Kidney (tissue), 14 donors: ENCODE data around the gene BCL2L13. TPM values are rescaled to one million over a fixed set of nuclear protein-coding genes. Genes with fewer than 3 reads are reported as not detected.
"Not testable (repeated sequence)": the region's sequence is repeated elsewhere in the genome, so short reads cannot be mapped to it uniquely, and the experiment has no call there.

Experiments
- DNase-seq, 5 donors: peaks; one replicate each; pipeline ENCODE4 v3.0.0-alpha.2; 2013 to 2020
- FAIRE-seq: peaks from 2 replicates; lab custom pipeline; 2012; peaks lifted over from hg19 to GRCh38; lab: Jason Lieb, UNC
- H3K27ac ChIP-seq, 2 donors: one replicate each; pipeline ENCODE4 v1.7.0; 2013; ENCODE audit warnings: low read depth in 2 of 2, low read length in 2 of 2, inconsistent platforms in 1 of 2
- H3K27me3 ChIP-seq: one replicate; pipeline ENCODE4 v1.7.1; 2013; ENCODE audit warnings: low read length, inconsistent platforms; ENCODE audit not compliant: control insufficient read depth, insufficient read depth
- H3K36me3 ChIP-seq, 3 donors: one replicate each; pipeline versions ENCODE4 v1.7.0 to v1.7.1; 2013; ENCODE audit warnings: low read length in 3 of 3, control low read depth in 1 of 3, inconsistent platforms in 1 of 3; ENCODE audit not compliant: insufficient read depth in 3 of 3, control insufficient read depth in 2 of 3
- H3K4me1 ChIP-seq, 3 donors: one replicate each; pipeline versions ENCODE4 v1.7.0 to v1.7.1; 2013; ENCODE audit warnings: low read length in 3 of 3, inconsistent platforms in 1 of 3, low read depth in 1 of 3; ENCODE audit not compliant: control insufficient read depth in 2 of 3, insufficient read depth in 2 of 3
- H3K4me3 ChIP-seq, 3 donors: one replicate each; pipeline versions ENCODE4 v1.7.0 to v1.8.1; 2013; ENCODE audit warnings: low read length in 3 of 3, control low read depth in 1 of 3, inconsistent platforms in 1 of 3
- H3K9ac ChIP-seq, 3 donors: one replicate each; pipeline versions ENCODE4 v1.7.0 to v1.7.1; 2013; ENCODE audit warnings: low read length in 3 of 3, control low read depth in 1 of 3, inconsistent platforms in 1 of 3
- H3K9me3 ChIP-seq, 3 donors: one replicate each; pipeline versions ENCODE4 v1.7.0 to v1.7.1; 2013; ENCODE audit warnings: low read length in 3 of 3, control low read depth in 1 of 3, inconsistent platforms in 1 of 3; ENCODE audit not compliant: control insufficient read depth in 2 of 3, insufficient read depth in 1 of 3
- intact Hi-C: fragments of 100-400 bp; cut with DNase I; formaldehyde crosslinking; loops from one replicate; pipeline ENCODE4 v1.11.1; 2022
- polyA plus RNA-seq: library from polyadenylated mRNA; stranded (reverse); fragments of 350-450 nt; fragmentation: Illumina TruSeq; extraction: RNeasy Lipid Tissue Mini Kit (QIAGEN cat#74804); gene quantifications from one replicate; pipeline ENCODE4 v1.2.3, GENCODE V29; 2014; ENCODE audit warnings: low read depth, low replicate concordance; ENCODE audit not compliant: insufficient read depth
- total RNA-seq: library from RNA; stranded (reverse); fragmentation: NEBNext Ultra II Directional; extraction: Animal tissue kit (Norgen Biotek cat#: 25700); gene quantifications from one replicate; pipeline ENCODE4 v1.2.1, GENCODE V29; 2021
- TF ChIP-seq, protein P1 (sequence below): IDR thresholded peaks from 3 replicates; pipeline ENCODE4 v1.5.1; 2012; ENCODE audit warnings: mild to moderate bottlenecking, moderate library complexity, borderline replicate concordance; ENCODE audit not compliant: insufficient read depth; ENCODE audit errors: extremely low read depth
- donor health status: control.
- donor health status: control.
- donor health status: control.
- donor health status: control.
- donor health status: control.
- donor health status: DM: yes; HTN: yes; CAD: no.
- donor health status: Normal renal cell carcinoma (clear cell type).

The BCL2L13 gene
- total and polyA plus RNA-seq, 2 donors from 2014 or later = 43.8 to 50.5 TPM

DNA sequence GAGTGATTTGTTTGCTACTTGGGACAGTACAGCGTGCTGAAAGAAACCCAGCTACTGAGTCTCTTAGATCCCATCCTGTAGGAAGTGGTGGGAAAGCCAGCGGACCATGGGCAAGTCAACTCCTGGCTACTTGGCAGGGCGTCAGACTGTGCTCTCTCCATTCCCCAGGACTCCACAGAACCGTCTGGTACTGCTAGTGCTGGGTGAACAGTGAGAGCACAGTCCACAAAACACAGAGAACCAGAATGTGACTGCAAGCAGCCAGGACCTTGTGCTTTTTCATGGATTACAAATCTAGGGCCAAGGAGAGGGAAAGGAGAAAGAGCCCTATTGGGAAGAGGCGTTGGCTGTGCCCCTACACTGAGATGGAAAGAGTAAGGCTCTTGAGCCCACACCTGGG is 125.5 kb downstream of the BCL2L13 start:
- no peaks in the 10 kb centered on the region for H3K27me3 ChIP-seq
- H3K4me1 ChIP-seq = no peaks in the 10 kb centered on the region
- intact Hi-C loops = no loop called here
- H3K27ac ChIP-seq = no peak overlapping the region
- TF ChIP-seq, protein P1, sequence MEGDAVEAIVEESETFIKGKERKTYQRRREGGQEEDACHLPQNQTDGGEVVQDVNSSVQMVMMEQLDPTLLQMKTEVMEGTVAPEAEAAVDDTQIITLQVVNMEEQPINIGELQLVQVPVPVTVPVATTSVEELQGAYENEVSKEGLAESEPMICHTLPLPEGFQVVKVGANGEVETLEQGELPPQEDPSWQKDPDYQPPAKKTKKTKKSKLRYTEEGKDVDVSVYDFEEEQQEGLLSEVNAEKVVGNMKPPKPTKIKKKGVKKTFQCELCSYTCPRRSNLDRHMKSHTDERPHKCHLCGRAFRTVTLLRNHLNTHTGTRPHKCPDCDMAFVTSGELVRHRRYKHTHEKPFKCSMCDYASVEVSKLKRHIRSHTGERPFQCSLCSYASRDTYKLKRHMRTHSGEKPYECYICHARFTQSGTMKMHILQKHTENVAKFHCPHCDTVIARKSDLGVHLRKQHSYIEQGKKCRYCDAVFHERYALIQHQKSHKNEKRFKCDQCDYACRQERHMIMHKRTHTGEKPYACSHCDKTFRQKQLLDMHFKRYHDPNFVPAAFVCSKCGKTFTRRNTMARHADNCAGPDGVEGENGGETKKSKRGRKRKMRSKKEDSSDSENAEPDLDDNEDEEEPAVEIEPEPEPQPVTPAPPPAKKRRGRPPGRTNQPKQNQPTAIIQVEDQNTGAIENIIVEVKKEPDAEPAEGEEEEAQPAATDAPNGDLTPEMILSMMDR = no peak
- no peaks in the 10 kb centered on the region for H3K36me3 ChIP-seq
- no peak for FAIRE-seq
- DNase-seq = no peak
- H3K9ac ChIP-seq = no peak overlapping the region
- no peak overlapping the region for H3K4me3 ChIP-seq
- H3K9me3 ChIP-seq = no peaks in the 10 kb centered on the region

DNA sequence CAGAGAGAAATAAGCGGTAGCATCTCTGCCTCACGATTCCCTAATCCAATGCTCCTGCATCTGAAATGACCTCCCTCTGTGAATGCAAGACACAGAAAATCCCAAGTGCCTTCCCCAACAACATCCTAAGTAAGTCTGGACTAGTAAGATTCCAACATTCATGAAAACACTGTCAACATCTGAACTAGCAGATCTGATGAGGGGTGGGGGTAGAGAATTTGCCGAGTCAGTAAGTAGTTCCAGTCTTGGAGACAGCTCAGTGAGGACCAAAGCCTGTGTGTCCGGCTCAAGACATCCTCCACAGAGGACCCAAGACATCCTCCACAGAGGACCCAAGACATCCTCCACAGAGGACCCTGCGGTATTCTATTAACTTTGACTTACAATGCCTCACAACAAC is 126.3 kb downstream of the BCL2L13 start:
- H3K9me3 ChIP-seq, FAIRE-seq, H3K4me3 ChIP-seq, intact Hi-C loops, H3K27me3 ChIP-seq, H3K4me1 ChIP-seq, H3K27ac ChIP-seq, H3K9ac ChIP-seq, H3K36me3 ChIP-seq, DNase-seq: not testable (repeated sequence)

DNA sequence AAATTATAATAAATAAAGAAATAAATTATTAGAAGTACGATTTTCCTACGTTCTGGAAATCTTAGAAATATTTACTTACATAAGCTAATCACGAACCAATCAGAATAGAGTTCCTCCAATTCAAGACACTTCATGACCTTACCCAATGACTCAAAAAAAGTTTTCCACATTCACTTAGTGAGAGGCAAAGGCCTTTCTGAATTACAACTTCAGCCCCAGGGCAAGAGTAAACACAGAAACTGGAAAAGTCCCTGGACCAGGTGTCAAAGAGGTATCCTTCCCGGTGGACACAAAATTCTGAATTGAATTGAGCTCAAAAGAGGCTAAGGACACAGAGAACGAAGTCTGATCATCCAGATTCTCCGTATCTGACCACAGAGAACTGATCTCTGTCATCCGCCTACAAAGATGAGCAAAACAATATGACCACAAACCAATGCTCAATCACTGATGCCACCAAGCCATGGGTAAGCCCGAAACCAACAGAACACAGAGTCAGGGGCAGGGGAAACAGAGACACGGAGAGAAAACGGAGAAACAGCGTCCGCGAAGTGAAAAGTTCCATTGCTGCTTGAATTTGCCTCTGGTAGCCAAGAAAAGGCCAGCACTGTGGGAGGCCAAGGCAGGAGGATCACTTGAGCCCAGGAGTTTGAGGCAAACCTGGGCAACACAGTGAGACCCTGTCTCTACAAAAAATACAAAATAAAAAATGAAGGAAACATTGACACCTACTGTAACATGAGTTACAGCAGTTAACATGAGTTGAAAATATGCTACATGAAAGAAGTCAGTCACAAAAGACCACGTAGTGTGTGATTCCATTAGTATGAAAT is 128.9 kb downstream of the BCL2L13 start:
- FAIRE-seq = no peak
- no peak overlapping the region for H3K27ac ChIP-seq
- no peaks in the 10 kb centered on the region for H3K36me3 ChIP-seq
- TF ChIP-seq, protein P1 = no peak
- no peaks in the 10 kb centered on the region for H3K27me3 ChIP-seq
- H3K4me3 ChIP-seq = no peak overlapping the region
- no peak for DNase-seq
- intact Hi-C loops = no loop called here
- H3K9ac ChIP-seq = no peak overlapping the region
- H3K4me1 ChIP-seq = no peaks in the 10 kb centered on the region
- no peaks in the 10 kb centered on the region for H3K9me3 ChIP-seq

DNA sequence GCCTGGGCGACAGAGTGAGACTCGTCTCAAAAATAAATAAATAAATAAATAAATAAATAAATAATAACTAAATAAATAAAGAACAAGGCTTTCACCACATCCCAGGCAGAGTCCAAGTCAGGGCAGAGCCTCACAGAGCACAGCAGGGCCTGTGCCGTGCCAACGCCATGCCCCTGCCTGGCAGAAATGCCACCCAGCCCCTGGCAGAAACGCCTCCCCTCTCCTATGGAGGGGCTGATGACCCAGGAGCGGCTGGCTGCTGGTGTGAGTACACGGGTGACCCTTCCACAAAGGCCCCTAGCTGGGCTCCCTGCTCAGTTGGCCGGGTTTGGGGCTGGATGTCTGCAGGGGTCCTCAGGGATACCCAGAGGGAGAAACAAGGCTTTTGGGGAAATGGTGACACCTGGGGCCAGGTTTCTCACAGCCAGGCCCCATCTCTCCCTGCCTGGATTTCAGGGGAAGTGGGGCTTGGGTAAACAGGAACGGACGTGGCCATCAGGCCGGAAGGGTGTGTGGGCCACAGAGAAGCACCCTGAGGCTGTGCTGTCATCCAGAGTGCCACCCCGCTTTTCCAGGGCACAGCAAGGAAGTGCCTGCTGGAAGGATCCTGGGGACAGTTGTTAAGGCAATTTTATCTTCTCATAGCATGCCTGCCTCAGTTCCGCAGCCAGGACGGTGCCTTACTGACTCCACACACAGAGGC is 130.6 kb downstream of the BCL2L13 start:
- no peak for FAIRE-seq
- no peak for DNase-seq
- Histone ChIP-seq H3K36me3 (no peaks in the 10 kb centered on the region), H3K4me1 (peaks cover 0 to 7% (median 0%) of the 10 kb centered on the region in 3 donors), H3K27me3 (no peaks in the 10 kb centered on the region), H3K9me3 (no peaks in the 10 kb centered on the region), H3K9ac (no peak overlapping the region), H3K27ac (no peak overlapping the region), H3K4me3 (no peak overlapping the region)
- TF ChIP-seq, protein P1 = no peak
- intact Hi-C loops = no loop called here
